Endodermal cell (in vitro differentiated cells): ENCODE data around the gene FAM204A. TPM values are rescaled to one million over a fixed set of nuclear protein-coding genes. Genes with fewer than 3 reads are reported as not detected.

Experiments used
- DNase-seq: peaks from one replicate; pipeline ENCODE4 v3.0.0-alpha.2; 2017
- H3K27ac ChIP-seq: 2 replicates; pipeline ENCODE4 v1.5.1; 2013; ENCODE audit warnings: mild to moderate bottlenecking, low read depth, low read length, moderate library complexity
- H3K27me3 ChIP-seq: 2 replicates; pipeline ENCODE4 v1.6.1; 2013; ENCODE audit warnings: mild to moderate bottlenecking, low read length, moderate library complexity; ENCODE audit not compliant: insufficient read depth, control insufficient read depth, poor library complexity, severe bottlenecking
- H3K36me3 ChIP-seq: 2 replicates; pipeline ENCODE4 v1.7.0; 2013; ENCODE audit warnings: mild to moderate bottlenecking, low read length, moderate library complexity; ENCODE audit not compliant: control insufficient read depth, insufficient read depth
- H3K4me1 ChIP-seq: one replicate; pipeline ENCODE4 v1.7.0; 2013; ENCODE audit warnings: low read length; ENCODE audit not compliant: control insufficient read depth, insufficient read depth
- H3K4me3 ChIP-seq: 2 replicates; pipeline ENCODE4 v1.5.1; 2013; ENCODE audit warnings: mild to moderate bottlenecking, low read length, moderate library complexity
- H3K9ac ChIP-seq: 2 replicates; pipeline ENCODE4 v1.6.1; 2013; ENCODE audit warnings: mild to moderate bottlenecking, low read length, moderate library complexity; ENCODE audit not compliant: poor library complexity, severe bottlenecking; ENCODE audit errors: extremely low read depth
- H3K9me3 ChIP-seq: 2 replicates; pipeline ENCODE4 v1.6.1; 2013; ENCODE audit warnings: mild to moderate bottlenecking, low read length, moderate library complexity; ENCODE audit not compliant: control insufficient read depth
- H3K27ac Mint-ChIP-seq: 2 replicates; pipeline ENCODE4 v1.8.0; 2020; ENCODE audit warnings: mixed read lengths
- H3K27me3 Mint-ChIP-seq: 2 replicates; pipeline ENCODE4 v1.8.0; 2021; ENCODE audit warnings: mild to moderate bottlenecking, mixed read lengths; ENCODE audit not compliant: insufficient read depth
- H3K36me3 Mint-ChIP-seq: 2 replicates; pipeline ENCODE4 v1.8.0; 2020; ENCODE audit warnings: low read depth, mixed read lengths
- H3K4me1 Mint-ChIP-seq: 2 replicates; pipeline ENCODE4 v1.8.0; 2020; ENCODE audit warnings: mixed read lengths
- H3K4me3 Mint-ChIP-seq: 2 replicates; pipeline ENCODE4 v1.8.0; 2020; ENCODE audit warnings: mild to moderate bottlenecking, moderate library complexity, mixed read lengths
- H3K9me3 Mint-ChIP-seq: 2 replicates; pipeline ENCODE4 v1.8.0; 2020; ENCODE audit warnings: mild to moderate bottlenecking, mixed read lengths
- CTCF ChIP-seq: fragments of 200-600 bp; sonication (generic); conservative IDR thresholded peaks from 2 replicates; pipeline ENCODE4 v1.5.0; 2021; ENCODE audit warnings: antibody characterized with exemption, mild to moderate bottlenecking
- WGBS, 2 experiments: methylation state at CpG; one replicate each; pipeline versions ENCODE4 v1.1.5 to v1.1.7; 2013; ENCODE audit warnings: missing lambda C conversion rate in 2 of 2, mixed read lengths in 1 of 2; ENCODE audit not compliant: insufficient coverage in 1 of 2, insufficient read length in 1 of 2; 5-methylcytosine and 5-hydroxymethylcytosine counted together
- total RNA-seq, 2 donors: library from RNA; stranded (reverse); fragmentation: NEBNext Ultra II Directional in 1 of 2; extraction: Animal tissue kit (Norgen Biotek cat#: 25700) in 1 of 2; gene quantifications; 2 replicates in 1 of 2; 3 replicates in 1 of 2; pipeline ENCODE4 v1.2.1, GENCODE V29; 2021

The FAM204A gene
- total RNA-seq, 2 donors from 2014 or later, result 40.9 to 43.3 TPM

DNA sequence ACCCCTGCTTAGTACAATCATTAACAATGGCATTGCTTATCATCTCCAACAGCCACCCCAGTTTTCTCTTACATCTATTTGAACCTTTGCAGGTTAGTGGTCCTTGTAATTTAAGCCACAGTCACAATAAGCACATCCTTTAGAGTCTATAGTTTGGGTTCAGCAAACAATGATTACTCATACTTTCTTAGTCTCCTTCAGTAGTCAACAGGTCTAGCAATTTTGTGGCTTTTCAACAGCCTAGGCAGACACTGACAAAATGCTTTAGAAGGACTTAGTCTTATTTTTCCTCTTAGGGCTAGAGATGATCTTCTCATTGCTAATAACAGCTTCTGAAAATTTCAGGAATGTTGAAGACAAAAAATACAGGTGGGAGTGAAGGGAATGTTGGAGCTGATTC, 32.3 kb upstream of the FAM204A start:
- no peaks in the 10 kb centered on the region for H3K9me3 Mint-ChIP-seq
- no peak overlapping the region for H3K4me3 Mint-ChIP-seq
- H3K4me3 ChIP-seq, result no peak overlapping the region
- H3K9me3 ChIP-seq, result no peaks in the 10 kb centered on the region
- H3K4me1 Mint-ChIP-seq, result no peaks in the 10 kb centered on the region
- no peaks in the 10 kb centered on the region for H3K36me3 ChIP-seq
- H3K27ac Mint-ChIP-seq, result no peak overlapping the region
- TF ChIP-seq CTCF, result no peak
- peaks cover 3% of the 10 kb centered on the region for H3K27me3 Mint-ChIP-seq
- no peaks in the 10 kb centered on the region for H3K4me1 ChIP-seq
- H3K27me3 ChIP-seq, result no peaks in the 10 kb centered on the region
- no peak overlapping the region for H3K27ac ChIP-seq
- no peaks in the 10 kb centered on the region for H3K36me3 Mint-ChIP-seq
- H3K9ac ChIP-seq, result no peak overlapping the region
- no peak for DNase-seq

GRCh38 chr10:118373786-118374185, 31.7 kb upstream of the FAM204A start:
- no peak for DNase-seq
- no peak overlapping the region for H3K27ac Mint-ChIP-seq
- H3K27ac ChIP-seq, result no peak overlapping the region
- H3K4me1 ChIP-seq, result no peaks in the 10 kb centered on the region
- no peak for TF ChIP-seq CTCF
- no peaks in the 10 kb centered on the region for H3K4me1 Mint-ChIP-seq
- no peaks in the 10 kb centered on the region for H3K36me3 ChIP-seq
- no peaks in the 10 kb centered on the region for H3K9me3 ChIP-seq
- WGBS, 2 experiments, result 75 to 96% methylated on average over 3 to 4 of the region's 4 CpGs
- no peaks in the 10 kb centered on the region for H3K27me3 Mint-ChIP-seq
- no peaks in the 10 kb centered on the region for H3K9me3 Mint-ChIP-seq
- no peak overlapping the region for H3K9ac ChIP-seq
- H3K36me3 Mint-ChIP-seq, result no peaks in the 10 kb centered on the region
- no peak overlapping the region for H3K4me3 Mint-ChIP-seq
- H3K27me3 ChIP-seq, result no peaks in the 10 kb centered on the region
- H3K4me3 ChIP-seq, result no peak overlapping the region

DNA sequence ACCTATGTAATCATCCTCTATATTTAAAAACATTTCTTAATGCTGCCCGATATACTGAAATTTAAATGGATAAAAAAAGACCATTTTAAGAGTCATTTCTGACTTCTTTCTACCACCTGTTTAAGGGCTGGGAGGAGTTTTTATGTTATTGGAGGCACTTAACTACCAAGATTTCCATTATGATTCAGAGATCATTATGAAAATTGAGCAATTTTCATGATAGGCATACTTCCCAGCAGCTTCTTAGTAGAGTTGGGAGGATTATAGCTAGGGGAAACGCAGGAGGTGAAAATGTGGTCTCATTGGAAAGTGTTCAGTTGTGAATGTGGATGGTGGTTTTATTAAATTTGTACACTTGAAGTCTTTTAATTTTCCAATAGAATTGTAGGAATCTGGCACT, 28.4 kb upstream of the FAM204A start:
- WGBS, 2 experiments, result 98 to 100% methylated on average over 1 to 2 of the region's 2 CpGs
- no peak overlapping the region for H3K9ac ChIP-seq
- no peak for TF ChIP-seq CTCF
- Mint-ChIP-seq H3K9me3 (peaks cover 14% of the 10 kb centered on the region), H3K27me3 (no peaks in the 10 kb centered on the region), H3K36me3 (no peaks in the 10 kb centered on the region), H3K4me3 (no peak overlapping the region), H3K4me1 (no peaks in the 10 kb centered on the region), H3K27ac (no peak overlapping the region)
- no peak overlapping the region for H3K27ac ChIP-seq
- H3K9me3 ChIP-seq, result peaks cover 6% of the 10 kb centered on the region
- H3K4me1 ChIP-seq, result no peaks in the 10 kb centered on the region
- no peak for DNase-seq
- no peak overlapping the region for H3K4me3 ChIP-seq
- H3K36me3 ChIP-seq, result no peaks in the 10 kb centered on the region
- H3K27me3 ChIP-seq, result no peaks in the 10 kb centered on the region
